K562 (cell line): ENCODE results near the gene PMFBP1. TPM values are rescaled to one million over a fixed set of nuclear protein-coding genes. Genes with fewer than 3 reads are reported as not detected.

Experiments used
- CHD2 ChIP-seq: IDR thresholded peaks from 2 replicates; pipeline ENCODE4 v1.6.1; 2011; ENCODE audit warnings: low read depth, low read length
- DNMT1 ChIP-seq: fragments of 450-650 bp; IDR thresholded peaks from 2 replicates; pipeline ENCODE4 v1.6.1; 2016; ENCODE audit warnings: antibody characterized with exemption, mild to moderate bottlenecking
- GMEB1 ChIP-seq: fragments of 250-450 bp; sonication (Bioruptor Pico); IDR thresholded peaks from 2 replicates; pipeline ENCODE4 v1.4.0; 2020; ENCODE audit warnings: mild to moderate bottlenecking
- HNRNPK ChIP-seq: fragments of 200-400 bp; formaldehyde crosslinking; IDR thresholded peaks from one replicate; pipeline ENCODE4 v1.6.1; 2018; ENCODE audit warnings: mild to moderate bottlenecking, low read depth, low read length; ENCODE audit not compliant: poor library complexity, severe bottlenecking
- HNRNPLL ChIP-seq: fragments of 200-400 bp; formaldehyde crosslinking; IDR thresholded peaks from 2 replicates; pipeline ENCODE4 v1.6.1; 2017; ENCODE audit warnings: low read length, low read depth, mild to moderate bottlenecking; ENCODE audit not compliant: poor library complexity, severe bottlenecking
- MCM5 ChIP-seq: fragments of 450-650 bp; IDR thresholded peaks from 2 replicates; pipeline ENCODE4 v1.6.1; 2016; ENCODE audit warnings: low read depth
- MECOM ChIP-seq: fragments of 250-450 bp; sonication (Bioruptor Pico); IDR thresholded peaks from 2 replicates; pipeline ENCODE4 v1.8.0; 2022; ENCODE audit warnings: inconsistent platforms
- PHF21A ChIP-seq: fragments of 450-650 bp; IDR thresholded peaks from 2 replicates; pipeline ENCODE4 v1.6.1; 2017; ENCODE audit warnings: low read depth, borderline replicate concordance
- STAG1 ChIP-seq: sonication (generic); formaldehyde crosslinking; IDR thresholded peaks from 2 replicates; pipeline ENCODE4 v1.5.0; 2020; ENCODE audit warnings: missing genetic modification reagents, borderline replicate concordance
- TAF7 ChIP-seq: fragments of 450-650 bp; IDR thresholded peaks from 2 replicates; pipeline ENCODE4 v1.6.1; 2016; ENCODE audit warnings: missing genetic modification characterization, missing compliant biosample characterization
- ZBTB5 ChIP-seq: fragments of 450-650 bp; IDR thresholded peaks from 2 replicates; pipeline ENCODE4 v1.6.1; 2017; ENCODE audit warnings: antibody characterized with exemption
- polyA plus RNA-seq, 8 experiments: library from polyadenylated mRNA; depleted of rRNA in 4 of 8; stranded (reverse) in 5 of 8; unstranded in 3 of 8; fragments of >200 nt; fragmentation: Nextera tagmentation in 2 of 8; fragmentation: Illumina TruSeq in 1 of 8; extraction: Ambion mirVana in 2 of 8; extraction: Trizol in 1 of 8; gene quantifications; 2 replicates each; pipeline versions ENCODE4 v1.2.1 to v1.2.3, GENCODE V29; 2011 to 2014; ENCODE audit warnings: inconsistent platforms in 1 of 8, missing spikeins in 1 of 8
- total RNA-seq, 7 experiments: library from RNA; depleted of rRNA in 6 of 7; stranded (reverse); fragments of >200 nt in 6 of 7; fragmentation: Illumina TruSeq in 2 of 7; extraction: Trizol in 2 of 7; gene quantifications; 2 replicates each; pipeline versions ENCODE4 v1.2.1 to v1.2.3, GENCODE V29; 2011 to 2021; ENCODE audit warnings: low replicate concordance in 1 of 7
- TF ChIP-seq, protein P1 (sequence below): fragments of 450-650 bp; formaldehyde crosslinking; IDR thresholded peaks from 2 replicates; pipeline ENCODE4 v1.4.0; 2022; ENCODE audit warnings: missing genetic modification characterization
- TF ChIP-seq, protein P2 (sequence below): sonication (generic); formaldehyde crosslinking; IDR thresholded peaks from 2 replicates; pipeline ENCODE4 v1.8.0; 2023; ENCODE audit warnings: mild to moderate bottlenecking, missing genetic modification reagents
- TF ChIP-seq, protein P3 (sequence below): fragments of 450-650 bp; IDR thresholded peaks from 2 replicates; pipeline ENCODE4 v1.6.1; 2017; ENCODE audit warnings: antibody characterized with exemption, mild to moderate bottlenecking

Gene PMFBP1
- total and polyA plus RNA-seq, 9 of the 15 experiments (the other 6 are each of a cell fraction or from before 2014, with no cell fraction given): 0.13 to 0.91 (median 0.47) TPM

DNA sequence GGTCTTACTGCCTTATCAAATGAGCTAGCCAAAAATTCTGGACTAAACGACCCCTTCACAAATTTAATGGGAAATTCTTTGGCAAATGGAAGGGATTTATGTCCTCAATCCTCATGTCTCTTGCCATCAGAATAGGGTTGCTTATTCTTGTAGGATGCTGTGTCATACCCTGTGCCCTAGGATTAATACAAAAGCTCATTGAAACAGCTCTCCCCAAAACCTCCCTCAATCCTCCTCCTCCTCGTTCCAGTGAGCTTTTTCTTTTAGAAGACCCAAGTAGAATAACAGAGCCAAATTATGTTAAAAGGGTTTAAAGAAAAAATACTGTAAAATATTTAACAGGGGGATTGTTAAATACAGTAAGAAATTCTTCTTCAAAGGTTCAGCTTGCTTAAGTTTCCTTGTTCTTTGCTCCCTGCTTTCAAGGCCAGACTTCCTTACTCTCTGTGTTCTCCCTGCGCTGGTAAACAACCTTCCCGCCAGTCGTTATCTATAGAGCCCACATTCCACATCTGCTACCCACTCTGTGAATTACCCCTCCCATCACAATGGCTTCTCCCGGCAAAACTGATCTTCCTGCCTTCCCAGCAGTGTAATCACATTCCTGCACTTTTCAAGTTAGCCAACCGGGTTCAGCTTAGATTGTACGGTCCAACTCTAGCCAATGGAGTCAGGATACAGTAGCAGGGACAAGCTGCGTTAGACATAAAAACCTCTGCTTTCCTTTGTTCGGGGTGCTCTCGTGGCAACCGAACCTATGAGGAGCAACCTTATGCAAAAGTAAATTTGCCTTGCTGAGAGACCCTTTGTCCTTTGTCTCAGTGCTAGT is 99.2 kb downstream of the PMFBP1 start (continued):
- TF ChIP-seq, protein P1, sequence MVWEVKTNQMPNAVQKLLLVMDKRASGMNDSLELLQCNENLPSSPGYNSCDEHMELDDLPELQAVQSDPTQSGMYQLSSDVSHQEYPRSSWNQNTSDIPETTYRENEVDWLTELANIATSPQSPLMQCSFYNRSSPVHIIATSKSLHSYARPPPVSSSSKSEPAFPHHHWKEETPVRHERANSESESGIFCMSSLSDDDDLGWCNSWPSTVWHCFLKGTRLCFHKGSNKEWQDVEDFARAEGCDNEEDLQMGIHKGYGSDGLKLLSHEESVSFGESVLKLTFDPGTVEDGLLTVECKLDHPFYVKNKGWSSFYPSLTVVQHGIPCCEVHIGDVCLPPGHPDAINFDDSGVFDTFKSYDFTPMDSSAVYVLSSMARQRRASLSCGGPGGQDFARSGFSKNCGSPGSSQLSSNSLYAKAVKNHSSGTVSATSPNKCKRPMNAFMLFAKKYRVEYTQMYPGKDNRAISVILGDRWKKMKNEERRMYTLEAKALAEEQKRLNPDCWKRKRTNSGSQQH (CRISPR knock-in tag): no peak
- no peak for TF ChIP-seq CHD2
- no peak for TF ChIP-seq GMEB1
- TF ChIP-seq MCM5: no peak
- no peak for TF ChIP-seq PHF21A
- no peak for TF ChIP-seq ZBTB5
- no peak for TF ChIP-seq STAG1
- no peak for TF ChIP-seq TAF7 (tag)
- TF ChIP-seq HNRNPLL: no peak
- TF ChIP-seq, protein P2, sequence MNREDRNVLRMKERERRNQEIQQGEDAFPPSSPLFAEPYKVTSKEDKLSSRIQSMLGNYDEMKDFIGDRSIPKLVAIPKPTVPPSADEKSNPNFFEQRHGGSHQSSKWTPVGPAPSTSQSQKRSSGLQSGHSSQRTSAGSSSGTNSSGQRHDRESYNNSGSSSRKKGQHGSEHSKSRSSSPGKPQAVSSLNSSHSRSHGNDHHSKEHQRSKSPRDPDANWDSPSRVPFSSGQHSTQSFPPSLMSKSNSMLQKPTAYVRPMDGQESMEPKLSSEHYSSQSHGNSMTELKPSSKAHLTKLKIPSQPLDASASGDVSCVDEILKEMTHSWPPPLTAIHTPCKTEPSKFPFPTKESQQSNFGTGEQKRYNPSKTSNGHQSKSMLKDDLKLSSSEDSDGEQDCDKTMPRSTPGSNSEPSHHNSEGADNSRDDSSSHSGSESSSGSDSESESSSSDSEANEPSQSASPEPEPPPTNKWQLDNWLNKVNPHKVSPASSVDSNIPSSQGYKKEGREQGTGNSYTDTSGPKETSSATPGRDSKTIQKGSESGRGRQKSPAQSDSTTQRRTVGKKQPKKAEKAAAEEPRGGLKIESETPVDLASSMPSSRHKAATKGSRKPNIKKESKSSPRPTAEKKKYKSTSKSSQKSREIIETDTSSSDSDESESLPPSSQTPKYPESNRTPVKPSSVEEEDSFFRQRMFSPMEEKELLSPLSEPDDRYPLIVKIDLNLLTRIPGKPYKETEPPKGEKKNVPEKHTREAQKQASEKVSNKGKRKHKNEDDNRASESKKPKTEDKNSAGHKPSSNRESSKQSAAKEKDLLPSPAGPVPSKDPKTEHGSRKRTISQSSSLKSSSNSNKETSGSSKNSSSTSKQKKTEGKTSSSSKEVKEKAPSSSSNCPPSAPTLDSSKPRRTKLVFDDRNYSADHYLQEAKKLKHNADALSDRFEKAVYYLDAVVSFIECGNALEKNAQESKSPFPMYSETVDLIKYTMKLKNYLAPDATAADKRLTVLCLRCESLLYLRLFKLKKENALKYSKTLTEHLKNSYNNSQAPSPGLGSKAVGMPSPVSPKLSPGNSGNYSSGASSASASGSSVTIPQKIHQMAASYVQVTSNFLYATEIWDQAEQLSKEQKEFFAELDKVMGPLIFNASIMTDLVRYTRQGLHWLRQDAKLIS (CRISPR knock-in tag): no peak
- TF ChIP-seq DNMT1: no peak
- no peak for TF ChIP-seq MECOM (CRISPR knock-in tag)
- no peak for TF ChIP-seq HNRNPK
- TF ChIP-seq, protein P3, sequence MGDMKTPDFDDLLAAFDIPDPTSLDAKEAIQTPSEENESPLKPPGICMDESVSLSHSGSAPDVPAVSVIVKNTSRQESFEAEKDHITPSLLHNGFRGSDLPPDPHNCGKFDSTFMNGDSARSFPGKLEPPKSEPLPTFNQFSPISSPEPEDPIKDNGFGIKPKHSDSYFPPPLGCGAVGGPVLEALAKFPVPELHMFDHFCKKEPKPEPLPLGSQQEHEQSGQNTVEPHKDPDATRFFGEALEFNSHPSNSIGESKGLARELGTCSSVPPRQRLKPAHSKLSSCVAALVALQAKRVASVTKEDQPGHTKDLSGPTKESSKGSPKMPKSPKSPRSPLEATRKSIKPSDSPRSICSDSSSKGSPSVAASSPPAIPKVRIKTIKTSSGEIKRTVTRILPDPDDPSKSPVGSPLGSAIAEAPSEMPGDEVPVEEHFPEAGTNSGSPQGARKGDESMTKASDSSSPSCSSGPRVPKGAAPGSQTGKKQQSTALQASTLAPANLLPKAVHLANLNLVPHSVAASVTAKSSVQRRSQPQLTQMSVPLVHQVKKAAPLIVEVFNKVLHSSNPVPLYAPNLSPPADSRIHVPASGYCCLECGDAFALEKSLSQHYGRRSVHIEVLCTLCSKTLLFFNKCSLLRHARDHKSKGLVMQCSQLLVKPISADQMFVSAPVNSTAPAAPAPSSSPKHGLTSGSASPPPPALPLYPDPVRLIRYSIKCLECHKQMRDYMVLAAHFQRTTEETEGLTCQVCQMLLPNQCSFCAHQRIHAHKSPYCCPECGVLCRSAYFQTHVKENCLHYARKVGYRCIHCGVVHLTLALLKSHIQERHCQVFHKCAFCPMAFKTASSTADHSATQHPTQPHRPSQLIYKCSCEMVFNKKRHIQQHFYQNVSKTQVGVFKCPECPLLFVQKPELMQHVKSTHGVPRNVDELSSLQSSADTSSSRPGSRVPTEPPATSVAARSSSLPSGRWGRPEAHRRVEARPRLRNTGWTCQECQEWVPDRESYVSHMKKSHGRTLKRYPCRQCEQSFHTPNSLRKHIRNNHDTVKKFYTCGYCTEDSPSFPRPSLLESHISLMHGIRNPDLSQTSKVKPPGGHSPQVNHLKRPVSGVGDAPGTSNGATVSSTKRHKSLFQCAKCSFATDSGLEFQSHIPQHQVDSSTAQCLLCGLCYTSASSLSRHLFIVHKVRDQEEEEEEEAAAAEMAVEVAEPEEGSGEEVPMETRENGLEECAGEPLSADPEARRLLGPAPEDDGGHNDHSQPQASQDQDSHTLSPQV: peak; percentile 58; the same call in 1 of the 2 replicates
